ENCODE results near the gene HCRTR2. TPM values are rescaled to one million over a fixed set of nuclear protein-coding genes. Genes with fewer than 3 reads are reported as not detected.

Gene HCRTR2
- total RNA-seq, 1 experiment from 2014 or later = not detected

GRCh38 chr6:55176958-55177357 lies 2.6 kb downstream of the HCRTR2 start (continued):
- TF ChIP-seq AFF4 (CRISPR knock-in tag; IDR thresholded peaks at IDR 0.05; ENCODE audit: borderline replicate concordance) (no peak), CTCF (IDR thresholded peaks at IDR 0.05) (no peak)

GRCh38 chr6:55180258-55180657 lies 5.9 kb downstream of the HCRTR2 start:
- H3K27ac Mint-ChIP-seq = no peak overlapping the region
- no peaks in the 10 kb centered on the region for H3K36me3 Mint-ChIP-seq
- no peak overlapping the region for H3K4me3 Mint-ChIP-seq
- ATAC-seq (no peak), DNase-seq (ENCODE audit: low spot score) (no peak)
- H3K4me1 Mint-ChIP-seq = peaks cover 8% of the 10 kb centered on the region
- H3K9me3 Mint-ChIP-seq = no peaks in the 10 kb centered on the region
- ChIA-PET CTCF (no interaction called here), POLR2A (no interaction called here)
- H3K27me3 Mint-ChIP-seq (ENCODE audit: low read depth) = peaks cover 10% of the 10 kb centered on the region
- TF ChIP-seq ATF3 (CRISPR knock-in tag; conservative IDR thresholded peaks at IDR 0.05) = no peak
- TF ChIP-seq ESRRA (CRISPR knock-in tag; IDR thresholded peaks at IDR 0.05; ENCODE audit: borderline replicate concordance) = no peak
- TF ChIP-seq IRF1 (CRISPR knock-in tag; IDR thresholded peaks at IDR 0.05) = no peak
- TF ChIP-seq NR2C2 (CRISPR knock-in tag; IDR thresholded peaks at IDR 0.05) = no peak
- TF ChIP-seq NR1H2 (CRISPR knock-in tag; IDR thresholded peaks at IDR 0.05) = no peak
- TF ChIP-seq NFE2L1 (CRISPR knock-in tag; IDR thresholded peaks at IDR 0.05) = no peak
- TF ChIP-seq TP53 (CRISPR knock-in tag; IDR thresholded peaks at IDR 0.05) = no peak
- no peak for TF ChIP-seq FOXP4 (CRISPR knock-in tag; IDR thresholded peaks at IDR 0.05)
- no peak for TF ChIP-seq ZNF317 (CRISPR knock-in tag; IDR thresholded peaks at IDR 0.05; ENCODE audit: borderline replicate concordance, low read depth)
- no peak for TF ChIP-seq CDX4 (CRISPR knock-in tag; IDR thresholded peaks at IDR 0.05; ENCODE audit: borderline replicate concordance)
- no peak for TF ChIP-seq E2F4 (CRISPR knock-in tag; IDR thresholded peaks at IDR 0.05; ENCODE audit: borderline replicate concordance, low read depth)
- TF ChIP-seq GTF2I (CRISPR knock-in tag; conservative IDR thresholded peaks at IDR 0.05) = no peak
- no peak for TF ChIP-seq RORB (CRISPR knock-in tag; IDR thresholded peaks at IDR 0.05)
- TF ChIP-seq USF1 (CRISPR knock-in tag; IDR thresholded peaks at IDR 0.05) = no peak
- no peak for TF ChIP-seq RELA (CRISPR knock-in tag; IDR thresholded peaks at IDR 0.05; ENCODE audit: borderline replicate concordance)
- TF ChIP-seq ZNF281 (CRISPR knock-in tag; IDR thresholded peaks at IDR 0.05) = no peak
